Measurements from ENCODE around the gene NFATC3. TPM values are rescaled to one million over a fixed set of nuclear protein-coding genes. Genes with fewer than 3 reads are reported as not detected.

NFATC3 gene
- total RNA-seq, 1 donor from 2014 or later: 33.1 TPM

GRCh38 chr16:68244481-68244902 lies 159.3 kb downstream of the NFATC3 start:
- TF ChIP-seq CTCF (IDR thresholded peaks at IDR 0.05; ENCODE audit: partially characterized antibody, unreplicated experiment): no peak

GRCh38 chr16:68244903-68245853 lies 160.0 kb downstream of the NFATC3 start, which contains the start of gene PLA2G15:
Gene PLA2G15 (plus strand): TSS chr16:68245373. CDS start chr16:68245427, 54 bp downstream.
- H3K27ac Mint-ChIP-seq (ENCODE audit: unreplicated experiment): peak within 1 kb of the TSS; percentile 76

More at GRCh38 chr16:68244481-68244902, 159.3 kb downstream of the NFATC3 start:
- Mint-ChIP-seq H3K27ac (ENCODE audit: unreplicated experiment) (no peak overlapping the region), H3K9me3 (ENCODE audit: unreplicated experiment) (peaks cover 6% of the 10 kb centered on the region), H3K4me3 (ENCODE audit: unreplicated experiment) (peak overlapping the region; percentile 99), H3K4me1 (ENCODE audit: low read depth, unreplicated experiment) (peaks cover 2% of the 10 kb centered on the region), H3K36me3 (ENCODE audit: unreplicated experiment) (no peaks in the 10 kb centered on the region), H3K27me3 (ENCODE audit: unreplicated experiment) (peaks cover 6% of the 10 kb centered on the region)
- DNase-seq: no peak

GRCh38 chr16:68246121-68246520 lies 161.0 kb downstream of the NFATC3 start:
- TF ChIP-seq CTCF (IDR thresholded peaks at IDR 0.05; ENCODE audit: partially characterized antibody, unreplicated experiment): no peak
- H3K27ac Mint-ChIP-seq (ENCODE audit: unreplicated experiment): no peak overlapping the region

More at GRCh38 chr16:68244903-68245853, 160.0 kb downstream of the NFATC3 start, which contains the start of gene PLA2G15:
- Mint-ChIP-seq H3K4me1 (ENCODE audit: low read depth, unreplicated experiment) (peaks cover 2% of the 10 kb centered on the region), H3K4me3 (ENCODE audit: unreplicated experiment) (peak within 1 kb of the TSS; percentile 99), H3K27me3 (ENCODE audit: unreplicated experiment) (peaks cover 6% of the 10 kb centered on the region), H3K36me3 (ENCODE audit: unreplicated experiment) (no peaks in the 10 kb centered on the region), H3K9me3 (ENCODE audit: unreplicated experiment) (peaks cover 6% of the 10 kb centered on the region)
- TF ChIP-seq CTCF (IDR thresholded peaks at IDR 0.05; ENCODE audit: partially characterized antibody, unreplicated experiment): no peak
- peak; percentile 100 for DNase-seq

GRCh38 chr16:68246666-68247065 lies 161.5 kb downstream of the NFATC3 start:
- no peak for DNase-seq
- Mint-ChIP-seq H3K4me1 (ENCODE audit: low read depth, unreplicated experiment) (peaks cover 2% of the 10 kb centered on the region), H3K27me3 (ENCODE audit: unreplicated experiment) (peaks cover 8% of the 10 kb centered on the region), H3K9me3 (ENCODE audit: unreplicated experiment) (peaks cover 6% of the 10 kb centered on the region), H3K27ac (ENCODE audit: unreplicated experiment) (no peak overlapping the region), H3K36me3 (ENCODE audit: unreplicated experiment) (no peaks in the 10 kb centered on the region), H3K4me3 (ENCODE audit: unreplicated experiment) (no peak overlapping the region)
- TF ChIP-seq CTCF (IDR thresholded peaks at IDR 0.05; ENCODE audit: partially characterized antibody, unreplicated experiment): no peak

More at GRCh38 chr16:68246121-68246520, 161.0 kb downstream of the NFATC3 start:
- Mint-ChIP-seq H3K36me3 (ENCODE audit: unreplicated experiment) (no peaks in the 10 kb centered on the region), H3K9me3 (ENCODE audit: unreplicated experiment) (peaks cover 6% of the 10 kb centered on the region), H3K4me1 (ENCODE audit: low read depth, unreplicated experiment) (peaks cover 2% of the 10 kb centered on the region), H3K4me3 (ENCODE audit: unreplicated experiment) (peak overlapping the region; percentile 92), H3K27me3 (ENCODE audit: unreplicated experiment) (peaks cover 8% of the 10 kb centered on the region)
- no peak for DNase-seq

GRCh38 chr16:68247400-68247799 lies 162.2 kb downstream of the NFATC3 start:
- peaks cover 6% of the 10 kb centered on the region for H3K9me3 Mint-ChIP-seq (ENCODE audit: unreplicated experiment)
- H3K36me3 Mint-ChIP-seq (ENCODE audit: unreplicated experiment): no peaks in the 10 kb centered on the region
- peaks cover 8% of the 10 kb centered on the region for H3K27me3 Mint-ChIP-seq (ENCODE audit: unreplicated experiment)
- DNase-seq: no peak
- H3K4me1 Mint-ChIP-seq (ENCODE audit: low read depth, unreplicated experiment): peaks cover 2% of the 10 kb centered on the region
- no peak overlapping the region for H3K27ac Mint-ChIP-seq (ENCODE audit: unreplicated experiment)
- no peak overlapping the region for H3K4me3 Mint-ChIP-seq (ENCODE audit: unreplicated experiment)
- no peak for TF ChIP-seq CTCF (IDR thresholded peaks at IDR 0.05; ENCODE audit: partially characterized antibody, unreplicated experiment)
